ENCODE results near the gene MAP2K6.

MAP2K6 gene

DNA sequence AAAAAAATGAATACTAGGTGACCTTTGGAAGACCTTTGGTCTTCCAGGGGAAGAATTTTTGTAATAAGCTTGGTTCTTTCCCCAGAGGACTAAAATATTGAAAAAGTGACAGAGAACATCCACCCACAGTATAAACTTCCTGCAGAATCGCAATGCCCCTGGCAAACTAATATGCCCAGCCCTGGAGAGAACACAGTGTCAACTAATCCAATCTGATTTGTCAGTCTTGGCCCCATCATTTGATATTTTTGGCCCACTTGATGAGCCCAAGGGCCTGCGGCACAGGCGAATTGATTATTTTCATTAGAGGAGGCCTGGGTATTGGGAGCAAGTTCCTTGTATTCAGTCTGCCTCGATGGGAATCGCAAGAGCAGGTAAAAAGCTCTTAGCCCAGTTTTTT is 98.4 kb downstream of the MAP2K6 start:
- WGBS, 2 donors (ENCODE audit: extremely low coverage in 2 of 2, insufficient read length in 2 of 2, insufficient replicate concordance in 1 of 2): no CpG with 5 or more reads among the region's 5 CpGs
- DNase-seq (ENCODE audit: low spot score): no peak
- H2AFZ ChIP-seq (ENCODE audit: low read length): no peak overlapping the region

DNA sequence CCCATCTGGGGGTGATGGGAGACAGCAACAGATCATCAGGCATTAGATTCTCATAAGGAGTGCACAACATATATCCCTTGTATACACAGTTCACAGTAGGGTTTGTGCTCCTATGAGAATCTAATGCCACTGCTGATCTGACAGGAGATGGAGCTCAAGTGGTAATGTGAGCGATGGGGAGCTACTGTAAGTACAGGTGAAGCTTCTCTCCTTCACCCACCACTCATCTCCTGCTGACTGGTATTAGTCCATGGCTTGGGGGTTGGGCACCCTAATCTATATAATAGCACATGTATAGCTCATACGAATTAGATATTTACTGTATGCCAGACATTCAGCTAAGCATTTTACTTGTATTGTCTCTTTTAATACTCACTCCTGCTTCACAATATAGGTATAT is 101.7 kb downstream of the MAP2K6 start:
- H4K8ac ChIP-seq (ENCODE audit: low read depth, low read length): no peak overlapping the region
- H3K18ac ChIP-seq (ENCODE audit: low read length): no peak overlapping the region
- H3K4ac ChIP-seq (ENCODE audit: low read length): no peak overlapping the region
- H3K4me1 ChIP-seq (ENCODE audit: control insufficient read depth in 2 of 2, insufficient read depth in 1 of 2, low read depth in 1 of 2, low read length in 2 of 2): peaks cover 0 to 4% of the 10 kb centered on the region in 2 donors
- H3K14ac ChIP-seq (ENCODE audit: low read length): no peak overlapping the region
- peaks cover 2% of the 10 kb centered on the region for H3K79me1 ChIP-seq (ENCODE audit: low read depth, low read length)
- H3K27me3 ChIP-seq (ENCODE audit: control insufficient read depth in 3 of 3, insufficient read depth in 3 of 3, low read depth in 1 of 3, low read length in 3 of 3): no peaks in the 10 kb centered on the region
- H3K9me3 ChIP-seq (replicated peaks in 1 of 2; ENCODE audit: control insufficient read depth in 2 of 2, insufficient read depth in 1 of 2, low read depth in 1 of 2, low read length in 2 of 2): peaks cover 0 to 14% of the 10 kb centered on the region in 2 donors
- no peak overlapping the region for H4K91ac ChIP-seq (ENCODE audit: low read depth, low read length, poor library complexity)
- DNase-seq (ENCODE audit: low spot score): no peak
- H2AK5ac ChIP-seq (ENCODE audit: low read depth, low read length): no peak overlapping the region
- no CpG with 5 or more reads among the region's 2 CpGs for WGBS, 2 donors (ENCODE audit: extremely low coverage in 2 of 2, insufficient read length in 2 of 2, insufficient replicate concordance in 1 of 2)
- H3K4me3 ChIP-seq (ENCODE audit: low read length in 2 of 2): no peak overlapping the region
- no peak overlapping the region for H3K27ac ChIP-seq (replicated peaks; ENCODE audit: low read length)
- H2BK12ac ChIP-seq (ENCODE audit: low read length): no peak overlapping the region
- H3K9ac ChIP-seq (ENCODE audit: low read depth, low read length, poor library complexity): no peak overlapping the region
- no peak overlapping the region for H3K23ac ChIP-seq (ENCODE audit: low read depth, low read length, poor library complexity)
- no peak overlapping the region for H2BK120ac ChIP-seq (ENCODE audit: low read depth, low read length)
- no peak overlapping the region for H2BK15ac ChIP-seq (ENCODE audit: low read length)
- no peak overlapping the region for H3K4me2 ChIP-seq (ENCODE audit: insufficient read depth, low read length, poor library complexity, severe bottlenecking)
- no peak overlapping the region for H2BK5ac ChIP-seq (ENCODE audit: low read length)
- peaks cover 9 to 36% of the 10 kb centered on the region in 2 donors for H3K36me3 ChIP-seq (replicated peaks in 1 of 2; ENCODE audit: control insufficient read depth in 2 of 2, insufficient read depth in 2 of 2, low read length in 2 of 2)
- H2AFZ ChIP-seq (ENCODE audit: low read length): no peak overlapping the region

More for the DNA sequence above, 98.4 kb downstream of the MAP2K6 start:
- no peak overlapping the region for H2BK5ac ChIP-seq (ENCODE audit: low read length)
- H2BK120ac ChIP-seq (ENCODE audit: low read depth, low read length): no peak overlapping the region
- no peak overlapping the region for H2BK12ac ChIP-seq (ENCODE audit: low read length)
- H3K4me1 ChIP-seq (ENCODE audit: control insufficient read depth in 2 of 2, insufficient read depth in 1 of 2, low read depth in 1 of 2, low read length in 2 of 2): peaks cover 0 to 4% of the 10 kb centered on the region in 2 donors
- H4K91ac ChIP-seq (ENCODE audit: low read depth, low read length, poor library complexity): no peak overlapping the region
- H3K4me3 ChIP-seq (ENCODE audit: low read length in 2 of 2): no peak overlapping the region
- H3K23ac ChIP-seq (ENCODE audit: low read depth, low read length, poor library complexity): no peak overlapping the region
- no peak overlapping the region for H2BK15ac ChIP-seq (ENCODE audit: low read length)
- H3K18ac ChIP-seq (ENCODE audit: low read length): no peak overlapping the region
- H3K79me1 ChIP-seq (ENCODE audit: low read depth, low read length): peaks cover 2% of the 10 kb centered on the region
- no peak overlapping the region for H4K8ac ChIP-seq (ENCODE audit: low read depth, low read length)
- peaks cover 5% of the 10 kb centered on the region in 2 donors for H3K36me3 ChIP-seq (replicated peaks in 1 of 2; ENCODE audit: control insufficient read depth in 2 of 2, insufficient read depth in 2 of 2, low read length in 2 of 2)
- H3K4ac ChIP-seq (ENCODE audit: low read length): no peak overlapping the region
- no peak overlapping the region for H3K9ac ChIP-seq (ENCODE audit: low read depth, low read length, poor library complexity)
- H3K27ac ChIP-seq (replicated peaks; ENCODE audit: low read length): no peak overlapping the region
- H2AK5ac ChIP-seq (ENCODE audit: low read depth, low read length): no peak overlapping the region
- peaks cover 0 to 28% of the 10 kb centered on the region in 2 donors for H3K9me3 ChIP-seq (replicated peaks in 1 of 2; ENCODE audit: control insufficient read depth in 2 of 2, insufficient read depth in 1 of 2, low read depth in 1 of 2, low read length in 2 of 2)
- H3K4me2 ChIP-seq (ENCODE audit: insufficient read depth, low read length, poor library complexity, severe bottlenecking): no peak overlapping the region
- no peak overlapping the region for H3K14ac ChIP-seq (ENCODE audit: low read length)
- no peaks in the 10 kb centered on the region for H3K27me3 ChIP-seq (ENCODE audit: control insufficient read depth in 3 of 3, insufficient read depth in 3 of 3, low read depth in 1 of 3, low read length in 3 of 3)

DNA sequence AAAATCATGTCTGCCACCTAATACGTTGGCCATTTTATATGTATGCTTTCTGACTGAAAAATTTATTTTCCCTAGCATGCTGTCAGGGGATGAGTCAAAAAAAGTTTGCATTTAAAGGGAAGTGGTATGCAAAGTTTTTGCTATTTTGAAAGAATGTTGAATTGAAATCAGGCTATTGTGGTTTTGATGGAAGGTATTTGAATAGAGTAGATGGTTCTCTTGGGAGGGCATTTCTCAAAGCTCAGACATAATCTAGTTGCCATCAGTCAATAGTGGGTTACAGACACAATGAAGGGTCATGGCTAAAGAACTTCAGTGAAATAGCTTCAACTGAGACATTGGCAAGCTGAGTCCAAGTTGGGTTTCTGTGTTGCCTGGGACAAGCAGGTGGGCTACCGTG is 102.4 kb downstream of the MAP2K6 start:
- Histone ChIP-seq H3K79me1 (ENCODE audit: low read depth, low read length) (peaks cover 2% of the 10 kb centered on the region), H3K9ac (ENCODE audit: low read depth, low read length, poor library complexity) (no peak overlapping the region), H3K14ac (ENCODE audit: low read length) (no peak overlapping the region), H3K9me3 (replicated peaks in 1 of 2; ENCODE audit: control insufficient read depth in 2 of 2, insufficient read depth in 1 of 2, low read depth in 1 of 2, low read length in 2 of 2) (peaks cover 0 to 14% of the 10 kb centered on the region in 2 donors), H3K36me3 (replicated peaks in 1 of 2; ENCODE audit: control insufficient read depth in 2 of 2, insufficient read depth in 2 of 2, low read length in 2 of 2) (peaks cover 9 to 43% of the 10 kb centered on the region in 2 donors), H2BK12ac (ENCODE audit: low read length) (no peak overlapping the region), H3K4ac (ENCODE audit: low read length) (no peak overlapping the region), H2AFZ (ENCODE audit: low read length) (no peak overlapping the region), H3K18ac (ENCODE audit: low read length) (no peak overlapping the region), H4K91ac (ENCODE audit: low read depth, low read length, poor library complexity) (no peak overlapping the region), H3K4me1 (ENCODE audit: control insufficient read depth in 2 of 2, insufficient read depth in 1 of 2, low read depth in 1 of 2, low read length in 2 of 2) (peaks cover 0 to 4% of the 10 kb centered on the region in 2 donors), H2AK5ac (ENCODE audit: low read depth, low read length) (no peak overlapping the region), H2BK5ac (ENCODE audit: low read length) (no peak overlapping the region), H2BK15ac (ENCODE audit: low read length) (no peak overlapping the region), H2BK120ac (ENCODE audit: low read depth, low read length) (no peak overlapping the region), H4K8ac (ENCODE audit: low read depth, low read length) (no peak overlapping the region), H3K27ac (replicated peaks; ENCODE audit: low read length) (no peak overlapping the region), H3K4me3 (ENCODE audit: low read length in 2 of 2) (no peak overlapping the region), H3K27me3 (ENCODE audit: control insufficient read depth in 3 of 3, insufficient read depth in 3 of 3, low read depth in 1 of 3, low read length in 3 of 3) (no peaks in the 10 kb centered on the region), H3K4me2 (ENCODE audit: insufficient read depth, low read length, poor library complexity, severe bottlenecking) (no peak overlapping the region), H3K23ac (ENCODE audit: low read depth, low read length, poor library complexity) (no peak overlapping the region)
- no peak for DNase-seq (ENCODE audit: low spot score)
- WGBS, 2 donors (ENCODE audit: extremely low coverage in 2 of 2, insufficient read length in 2 of 2, insufficient replicate concordance in 1 of 2): no CpG with 5 or more reads among the region's 2 CpGs

DNA sequence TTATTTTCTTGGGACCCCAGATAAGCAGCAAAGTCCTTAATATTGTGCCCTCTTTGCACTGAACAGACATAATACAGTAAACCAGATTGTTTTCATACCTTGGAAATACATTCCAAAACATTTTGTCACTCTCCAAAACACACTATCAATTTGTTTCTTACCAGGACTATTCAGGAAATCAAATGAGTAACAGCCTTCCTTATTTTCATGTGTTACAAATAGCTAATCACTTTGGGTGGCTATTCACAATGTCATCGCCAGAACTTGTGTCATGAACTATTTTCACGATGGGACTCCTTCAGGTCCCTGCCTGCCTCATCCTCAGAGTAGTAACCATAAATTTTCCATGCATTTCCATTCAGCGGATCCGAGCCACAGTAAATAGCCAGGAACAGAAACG is 104.5 kb downstream of the MAP2K6 start:
- no peak overlapping the region for H3K4ac ChIP-seq (ENCODE audit: low read length)
- no peak overlapping the region for H3K14ac ChIP-seq (ENCODE audit: low read length)
- no peak overlapping the region for H2BK120ac ChIP-seq (ENCODE audit: low read depth, low read length)
- no peak overlapping the region for H3K9ac ChIP-seq (ENCODE audit: low read depth, low read length, poor library complexity)
- no peak overlapping the region for H3K18ac ChIP-seq (ENCODE audit: low read length)
- no peak overlapping the region for H2AFZ ChIP-seq (ENCODE audit: low read length)
- H3K4me1 ChIP-seq (ENCODE audit: control insufficient read depth in 2 of 2, insufficient read depth in 1 of 2, low read depth in 1 of 2, low read length in 2 of 2): peaks cover 0 to 4% of the 10 kb centered on the region in 2 donors
- H3K9me3 ChIP-seq (replicated peaks in 1 of 2; ENCODE audit: control insufficient read depth in 2 of 2, insufficient read depth in 1 of 2, low read depth in 1 of 2, low read length in 2 of 2): peaks cover 0 to 14% of the 10 kb centered on the region in 2 donors
- H3K4me2 ChIP-seq (ENCODE audit: insufficient read depth, low read length, poor library complexity, severe bottlenecking): no peak overlapping the region
- no peaks in the 10 kb centered on the region for H3K27me3 ChIP-seq (ENCODE audit: control insufficient read depth in 3 of 3, insufficient read depth in 3 of 3, low read depth in 1 of 3, low read length in 3 of 3)
- no peak overlapping the region for H2BK15ac ChIP-seq (ENCODE audit: low read length)
- no peak overlapping the region for H2BK12ac ChIP-seq (ENCODE audit: low read length)
- peaks cover 12 to 54% of the 10 kb centered on the region in 2 donors for H3K36me3 ChIP-seq (replicated peaks in 1 of 2; ENCODE audit: control insufficient read depth in 2 of 2, insufficient read depth in 2 of 2, low read length in 2 of 2)
- H3K27ac ChIP-seq (replicated peaks; ENCODE audit: low read length): no peak overlapping the region
- no peak overlapping the region for H3K4me3 ChIP-seq (ENCODE audit: low read length in 2 of 2)
- no peak overlapping the region for H2BK5ac ChIP-seq (ENCODE audit: low read length)
- no peak overlapping the region for H4K91ac ChIP-seq (ENCODE audit: low read depth, low read length, poor library complexity)
- no peaks in the 10 kb centered on the region for H3K79me1 ChIP-seq (ENCODE audit: low read depth, low read length)
- H4K8ac ChIP-seq (ENCODE audit: low read depth, low read length): no peak overlapping the region
- WGBS, 2 donors (ENCODE audit: extremely low coverage in 2 of 2, insufficient read length in 2 of 2, insufficient replicate concordance in 1 of 2): no CpG with 5 or more reads among the region's 5 CpGs
- H3K23ac ChIP-seq (ENCODE audit: low read depth, low read length, poor library complexity): no peak overlapping the region
- no peak for DNase-seq (ENCODE audit: low spot score)
- H2AK5ac ChIP-seq (ENCODE audit: low read depth, low read length): no peak overlapping the region
